HG02759 (cell line): ENCODE results near the gene RPLP1.

ENCODE experiments used
- ATAC-seq: cut with Tn5 transposase; IDR thresholded peaks from one replicate; pipeline ENCODE4 v1.9.1; 2021; ENCODE audit warnings: mild to moderate bottlenecking, moderate library complexity; ENCODE audit not compliant: unreplicated experiment

RPLP1 gene

DNA sequence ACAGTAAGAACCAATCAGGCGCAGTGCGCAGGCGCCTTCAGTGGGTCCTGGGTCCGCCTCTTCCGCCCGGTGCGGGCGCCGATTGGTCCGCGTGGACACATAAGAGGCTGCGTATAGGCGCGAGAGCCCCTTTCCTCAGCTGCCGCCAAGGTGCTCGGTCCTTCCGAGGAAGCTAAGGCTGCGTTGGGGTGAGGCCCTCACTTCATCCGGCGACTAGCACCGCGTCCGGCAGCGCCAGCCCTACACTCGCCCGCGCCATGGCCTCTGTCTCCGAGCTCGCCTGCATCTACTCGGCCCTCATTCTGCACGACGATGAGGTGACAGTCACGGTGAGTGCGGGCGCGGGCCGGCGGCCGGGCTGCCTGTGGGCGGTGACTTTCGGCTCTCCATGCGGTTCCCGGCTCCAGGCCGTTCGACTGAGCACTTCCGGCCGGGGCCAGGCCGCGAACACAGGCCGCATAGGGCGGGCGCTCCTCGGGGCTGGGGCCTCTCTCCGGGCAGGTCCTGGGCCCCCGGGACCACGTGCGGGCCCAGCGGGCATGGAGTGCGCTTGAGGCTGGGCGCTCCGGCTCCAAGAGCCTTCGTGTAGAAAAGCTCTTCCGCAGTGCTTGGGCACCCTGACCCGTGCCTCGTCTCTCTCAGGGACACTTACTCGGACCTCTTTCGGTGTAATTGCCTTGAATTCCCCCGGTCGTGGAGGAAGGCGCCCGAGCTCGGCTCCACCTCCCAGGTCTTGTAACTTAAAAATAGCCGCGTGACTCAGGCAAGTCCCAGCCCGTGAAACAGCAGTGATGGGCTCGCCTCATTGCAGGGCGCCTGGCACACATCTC is at the start of gene RPLP1:
Gene RPLP1, plus strand, starts transcription at position 127 of the 830 bp plus-strand sequence. Its CDS starts 131 bp downstream, at position 258.
- peak; percentile 79 for ATAC-seq

DNA sequence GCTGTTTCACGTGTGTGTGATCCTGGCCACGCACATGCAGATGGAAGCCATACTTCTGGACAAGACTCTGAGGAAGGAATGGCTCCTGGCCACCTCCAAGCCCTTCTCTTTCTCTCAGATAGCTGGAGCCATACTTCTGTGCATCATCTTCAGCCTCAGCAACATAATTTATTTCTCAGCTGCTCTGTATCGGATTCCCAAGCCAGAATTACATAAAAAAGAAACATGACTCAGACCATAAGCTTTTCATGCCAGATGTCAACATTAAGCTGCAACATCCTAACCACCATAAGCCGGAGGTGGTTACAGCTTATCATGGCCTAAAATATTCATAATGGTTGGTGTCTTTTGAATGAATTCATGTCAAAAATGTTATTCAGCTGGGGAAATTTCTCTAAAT is 49.0 kb upstream of the RPLP1 start:
- no peak for ATAC-seq

DNA sequence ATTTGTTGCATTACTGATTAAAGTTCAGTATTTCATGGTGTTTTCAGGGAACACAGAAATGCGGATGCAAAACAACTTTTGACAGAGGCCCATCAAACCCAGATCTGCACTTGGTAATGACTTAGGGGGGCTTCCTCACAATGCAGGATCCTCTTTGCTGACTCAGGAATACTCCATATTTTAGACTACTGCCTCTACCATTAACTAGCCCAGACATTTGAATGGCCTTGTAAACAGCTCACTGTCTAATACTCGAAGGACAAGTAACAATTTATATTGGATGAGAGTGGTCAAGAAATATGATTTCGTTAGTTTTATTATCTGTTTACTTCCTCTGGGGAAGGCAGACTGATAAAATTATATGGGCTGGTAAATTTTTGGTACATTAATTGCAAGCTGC is 47.5 kb upstream of the RPLP1 start:
- ATAC-seq = no peak

DNA sequence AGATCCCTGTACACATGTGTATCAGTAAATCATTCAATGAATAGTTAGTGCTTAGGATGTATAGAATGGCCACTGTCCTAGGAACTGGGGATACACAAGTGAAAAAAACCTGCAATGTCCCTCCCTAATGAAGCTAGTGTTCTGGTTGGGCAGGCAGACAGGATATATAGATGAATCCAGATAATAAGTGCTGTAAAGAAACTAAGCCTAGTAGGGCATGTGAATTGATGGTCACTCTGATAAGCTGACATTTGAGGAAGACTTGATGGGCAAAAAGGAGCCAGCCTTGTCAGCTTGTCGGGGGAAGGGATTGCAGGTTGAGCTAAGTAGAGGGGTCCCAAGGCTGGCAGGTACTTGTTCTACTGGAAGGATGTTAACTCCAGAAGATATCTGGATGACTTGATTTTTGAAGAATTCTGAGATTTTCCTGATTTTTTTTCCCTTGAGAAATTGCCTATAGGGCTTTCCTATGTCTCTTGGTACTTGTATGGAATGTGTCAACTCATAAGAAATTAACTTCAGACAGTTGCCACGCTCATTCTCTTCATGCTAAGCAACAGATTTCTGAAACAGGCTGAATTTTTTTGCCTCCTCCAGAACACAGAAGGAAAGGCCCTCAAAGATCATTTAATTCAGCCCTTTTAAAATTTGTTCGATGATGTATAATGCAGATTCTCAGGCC is 44.8 kb upstream of the RPLP1 start:
- no peak for ATAC-seq

DNA sequence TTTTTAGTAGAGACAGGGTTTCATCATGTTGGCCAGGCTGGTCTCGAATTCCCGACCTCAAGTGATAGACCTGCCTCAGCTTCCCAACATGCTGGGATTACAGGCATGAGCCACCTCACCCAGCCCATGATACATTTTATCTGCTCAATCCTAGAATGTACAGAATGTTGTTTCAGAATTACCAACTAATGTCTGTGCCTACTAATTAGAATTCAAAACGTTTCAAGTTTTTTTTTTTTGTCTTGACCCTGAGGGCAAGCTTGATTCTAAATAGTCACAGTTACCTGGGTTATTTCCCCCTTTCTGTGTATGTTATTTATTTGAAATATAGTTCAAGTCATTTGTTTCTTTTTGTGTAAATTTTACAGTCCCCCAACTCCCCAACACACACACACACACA is 43.8 kb upstream of the RPLP1 start:
- ATAC-seq = no peak

DNA sequence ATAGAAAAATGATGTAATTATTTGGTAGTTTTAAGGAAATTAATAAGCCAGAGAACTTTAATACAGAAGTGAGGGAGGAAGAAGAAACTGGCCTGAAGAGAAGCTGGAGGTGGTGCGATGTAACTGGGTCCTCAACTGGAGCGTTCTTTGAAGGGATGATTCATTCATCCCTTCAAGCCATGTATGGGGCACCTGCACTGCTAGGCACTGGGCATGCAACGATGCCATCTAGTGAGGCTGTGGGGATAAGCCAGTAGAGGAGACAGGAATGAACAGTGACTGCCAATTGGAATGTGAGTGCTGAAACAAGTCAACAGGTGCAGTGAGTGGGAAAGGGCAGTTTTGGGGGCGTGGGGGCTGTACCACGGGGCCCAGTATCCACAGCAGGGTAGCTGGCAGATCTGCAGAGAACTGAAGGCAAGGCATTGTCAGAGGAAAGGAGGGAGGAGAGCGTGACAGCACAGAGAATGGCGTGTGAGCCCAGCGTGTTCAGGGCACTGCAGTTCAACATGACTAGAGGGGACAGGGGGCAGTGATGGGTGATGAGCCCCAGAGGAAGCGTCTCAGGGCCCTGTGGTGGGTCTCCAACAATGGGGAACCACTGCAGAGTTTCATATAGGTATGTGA is 42.3 kb upstream of the RPLP1 start:
- no peak for ATAC-seq

DNA sequence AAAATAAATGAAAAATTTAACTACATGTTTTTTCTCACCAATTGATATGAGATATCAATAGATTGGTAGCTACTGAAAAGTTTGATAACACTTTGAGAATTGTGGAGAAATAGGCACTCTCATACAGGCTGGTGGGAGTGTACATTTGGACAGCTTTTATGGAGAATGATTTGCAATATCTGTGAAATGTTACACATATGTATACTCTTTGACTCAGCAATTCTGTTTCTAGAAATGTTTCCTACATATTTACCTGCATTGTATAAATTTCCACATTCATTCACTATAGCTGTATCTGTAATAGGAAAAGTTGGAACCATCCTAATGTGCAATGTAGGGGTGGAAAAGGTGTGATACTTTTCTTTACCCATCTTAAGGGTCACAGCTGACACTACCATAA is 40.3 kb upstream of the RPLP1 start:
- ATAC-seq = no peak

DNA sequence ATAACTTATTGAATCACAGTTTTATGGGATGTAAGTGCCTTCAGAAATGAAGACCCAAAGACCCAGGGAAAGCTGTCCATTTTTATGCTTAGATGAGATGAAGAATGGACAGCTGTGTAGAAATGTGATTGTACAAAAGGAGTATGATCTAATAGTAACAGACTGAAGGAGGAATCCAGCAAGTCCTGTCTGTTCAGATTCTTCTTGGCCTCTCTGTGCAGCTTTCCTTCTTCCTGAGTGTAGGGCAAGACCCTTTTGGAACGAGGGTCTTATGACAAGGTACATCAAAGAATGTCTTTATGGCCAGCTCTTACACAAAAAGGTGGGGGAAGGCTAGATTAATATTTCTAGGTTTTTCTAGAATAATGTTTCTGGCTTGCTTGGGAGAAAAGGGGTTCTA is 39.9 kb upstream of the RPLP1 start:
- ATAC-seq = no peak

DNA sequence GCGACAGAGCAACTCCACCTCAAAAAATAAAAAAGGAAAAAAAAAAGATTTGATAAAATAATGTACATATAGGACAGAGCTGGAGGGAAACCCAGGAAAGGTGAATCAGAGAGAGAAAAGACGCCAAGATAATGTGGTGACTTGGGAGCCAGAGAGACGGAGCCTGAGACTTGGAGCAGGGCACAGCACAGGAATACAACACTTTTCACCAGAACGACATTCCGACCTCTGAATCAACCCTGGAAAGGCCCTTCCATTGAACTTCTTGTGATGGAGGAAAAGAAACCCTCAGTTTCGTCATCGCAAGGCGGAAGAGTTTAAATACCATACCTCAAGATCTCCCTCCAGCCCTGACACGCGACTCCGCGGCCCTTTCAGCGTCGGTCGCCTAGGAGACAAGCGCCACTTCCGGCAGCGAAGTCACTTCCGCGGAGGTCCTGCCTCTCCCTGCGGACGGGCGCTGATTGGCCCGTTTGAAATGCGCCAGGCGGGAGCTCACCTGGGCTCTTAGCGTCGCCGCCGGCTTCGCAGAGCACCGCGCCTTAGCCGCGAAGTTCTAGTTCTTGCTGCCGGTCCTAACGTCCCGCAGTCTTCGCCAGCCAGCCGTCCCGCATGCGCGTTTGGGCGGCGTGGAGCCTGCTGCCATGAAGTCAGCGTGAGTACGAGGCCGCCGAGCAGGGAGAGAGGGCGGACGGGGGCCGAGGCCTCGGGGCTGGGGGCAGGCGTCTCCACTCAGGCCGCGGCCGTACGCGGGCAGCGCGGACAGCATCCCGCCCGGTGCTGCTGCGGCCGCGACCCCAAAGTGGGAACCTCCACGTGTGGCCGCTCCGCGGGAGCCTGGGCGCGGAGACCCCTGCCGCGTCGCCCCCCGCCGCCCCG is 38.6 kb upstream of the RPLP1 start, which contains the start of gene KIF23:
Gene KIF23, plus strand, starts transcription at position 528 of the 879 bp plus-strand sequence. Its CDS starts 117 bp downstream, at position 645.
- peak; percentile 97 for ATAC-seq

DNA sequence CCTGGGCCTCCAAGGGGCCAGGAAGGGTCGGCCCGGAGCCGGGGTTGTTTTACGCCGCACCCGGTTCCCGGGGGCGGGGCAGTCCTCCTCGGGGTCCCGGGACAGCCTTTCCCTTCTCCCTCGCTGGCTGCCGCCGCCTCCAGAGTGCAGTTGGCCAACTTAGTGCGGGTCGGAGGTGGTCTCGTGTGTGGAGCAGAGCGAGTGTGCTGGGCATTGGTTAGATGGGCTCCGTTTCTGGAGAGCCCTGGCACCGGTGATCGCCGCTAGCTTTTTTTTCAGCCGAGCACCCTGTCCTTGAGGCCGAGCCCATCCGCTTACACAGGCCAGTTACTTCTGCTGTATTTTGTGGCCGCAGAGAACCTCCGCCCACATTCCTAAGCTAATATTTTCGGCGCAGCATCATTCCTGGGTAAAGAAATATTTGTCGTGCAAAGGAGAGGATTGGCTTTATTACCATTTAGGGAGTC is 37.9 kb upstream of the RPLP1 start:
- peak; percentile 35 for ATAC-seq

DNA sequence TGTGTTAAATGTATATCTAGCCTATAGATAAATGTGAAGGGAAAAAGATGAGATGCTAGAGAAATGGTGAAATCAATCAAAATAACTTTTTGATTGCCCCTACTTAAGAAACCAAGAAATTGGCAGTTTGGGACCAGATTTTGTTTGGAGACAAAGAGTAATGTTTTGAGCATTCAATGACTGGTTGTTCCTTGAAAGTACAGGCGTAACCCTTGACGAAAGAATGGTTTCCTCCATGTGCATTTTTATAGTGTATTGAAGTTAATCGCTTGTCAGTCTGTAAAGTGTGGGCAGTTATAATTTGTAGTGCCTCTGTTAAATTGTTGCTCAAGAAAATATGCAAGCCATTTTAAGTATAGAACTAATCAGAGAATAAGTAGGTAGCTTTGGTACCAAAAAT is 37.2 kb upstream of the RPLP1 start:
- ATAC-seq = no peak

DNA sequence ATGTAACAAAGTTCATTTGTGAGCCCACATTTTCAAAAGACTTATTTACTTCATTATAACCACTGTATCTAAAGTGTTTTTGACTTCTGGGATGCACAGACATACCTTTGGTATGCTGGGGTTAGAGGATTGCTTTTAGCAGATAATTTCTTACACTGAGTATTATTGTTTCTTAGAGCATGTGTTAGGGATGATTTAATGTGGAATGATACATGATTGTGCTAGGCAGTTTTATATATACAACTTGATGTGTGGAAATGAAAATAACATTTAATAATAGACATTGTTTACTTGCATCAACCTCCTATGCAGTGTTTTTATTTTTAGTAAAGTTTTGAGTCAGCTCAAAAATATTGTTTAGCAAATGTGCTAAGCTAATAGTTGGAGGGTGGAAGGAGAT is 35.0 kb upstream of the RPLP1 start:
- no peak for ATAC-seq

DNA sequence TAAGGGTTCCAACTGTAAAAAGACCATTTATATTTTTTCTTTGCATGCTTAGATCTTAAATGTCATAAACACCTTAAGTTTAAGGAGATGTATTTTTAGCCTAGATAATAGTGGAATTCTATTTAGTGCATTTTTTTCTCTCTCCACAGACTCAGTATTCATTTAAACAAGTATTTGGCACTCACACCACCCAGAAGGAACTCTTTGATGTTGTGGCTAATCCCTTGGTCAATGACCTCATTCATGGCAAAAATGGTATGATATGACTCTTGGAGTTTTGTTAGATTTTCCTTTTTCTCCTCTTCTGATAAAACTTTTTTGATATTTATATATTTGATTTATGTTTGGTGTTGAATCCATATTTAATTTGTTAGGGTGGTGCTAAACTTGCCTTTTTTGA is 31.1 kb upstream of the RPLP1 start:
- no peak for ATAC-seq

DNA sequence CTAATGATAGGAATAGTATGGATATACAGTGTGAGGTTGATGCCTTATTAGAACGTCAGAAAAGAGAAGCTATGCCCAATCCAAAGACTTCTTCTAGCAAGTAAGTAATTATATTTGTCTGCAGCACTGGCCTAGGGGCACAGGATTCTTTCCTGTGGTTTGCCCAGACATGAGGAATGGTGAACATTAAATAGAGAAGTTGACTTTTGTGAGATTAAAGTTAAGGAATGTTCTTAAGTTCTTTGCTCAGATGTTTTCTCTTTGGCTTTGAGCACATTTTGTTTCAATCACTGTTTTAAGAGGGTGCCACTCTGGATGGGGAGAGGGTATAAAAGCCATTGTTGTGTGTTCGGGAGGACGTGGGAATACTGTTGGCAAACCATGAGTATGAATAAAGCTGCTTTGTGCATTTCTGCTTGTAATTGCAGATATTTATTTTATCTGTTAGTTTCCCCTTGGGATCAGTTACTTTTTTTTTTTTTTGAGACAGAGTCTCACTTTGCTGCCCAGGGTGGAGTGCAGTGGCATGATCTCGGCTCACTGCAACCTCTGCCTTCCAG is 30.2 kb upstream of the RPLP1 start:
- no peak for ATAC-seq

DNA sequence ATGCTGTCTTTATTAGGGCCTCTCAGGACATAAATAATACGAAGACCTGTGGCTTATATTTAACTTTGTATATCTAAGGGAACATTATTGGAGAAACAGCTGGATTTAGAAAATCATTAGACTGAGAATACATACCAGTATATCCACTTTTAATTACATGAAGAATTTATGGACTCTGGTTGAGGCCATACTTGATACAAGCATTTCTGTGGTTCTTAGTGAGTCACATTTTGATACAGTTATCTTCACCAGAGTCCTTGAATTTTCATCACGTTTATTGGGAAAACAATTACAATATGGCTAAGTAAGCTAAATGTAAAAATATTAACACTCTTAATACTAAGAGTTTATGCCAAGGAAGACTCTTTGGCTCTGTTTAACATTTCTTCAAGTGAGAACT is 28.6 kb upstream of the RPLP1 start:
- ATAC-seq = no peak

DNA sequence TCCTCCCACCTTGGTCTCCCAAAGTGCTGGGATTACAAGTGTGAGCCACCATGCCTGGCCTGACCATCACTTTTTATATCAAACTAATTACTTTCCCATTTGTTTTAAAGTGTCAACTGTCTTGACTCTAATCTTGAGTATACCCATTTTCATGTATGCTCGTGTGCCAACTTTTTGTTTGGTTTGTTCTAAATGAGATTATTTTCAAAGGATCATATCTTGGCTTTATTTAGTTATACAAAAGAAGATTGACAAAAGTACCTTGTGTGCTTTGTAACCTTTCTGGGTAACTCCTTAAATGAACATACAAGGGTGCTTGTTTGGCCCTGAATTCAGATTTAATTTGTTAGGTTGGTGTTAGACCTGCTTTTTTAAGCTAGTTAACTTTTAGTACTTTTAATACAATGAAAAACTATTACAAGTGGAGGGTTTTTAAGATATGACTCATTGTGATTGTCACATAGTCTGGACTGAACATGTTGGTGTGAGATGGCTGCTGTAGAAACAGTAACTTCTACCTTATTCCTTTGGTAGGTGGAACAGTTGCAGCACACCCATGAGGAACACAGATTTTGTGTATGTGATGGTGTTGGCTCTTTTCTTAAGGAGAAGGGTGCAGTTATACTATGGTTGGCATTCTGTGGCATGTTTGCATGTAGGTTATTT is 27.7 kb upstream of the RPLP1 start:
- no peak for ATAC-seq

DNA sequence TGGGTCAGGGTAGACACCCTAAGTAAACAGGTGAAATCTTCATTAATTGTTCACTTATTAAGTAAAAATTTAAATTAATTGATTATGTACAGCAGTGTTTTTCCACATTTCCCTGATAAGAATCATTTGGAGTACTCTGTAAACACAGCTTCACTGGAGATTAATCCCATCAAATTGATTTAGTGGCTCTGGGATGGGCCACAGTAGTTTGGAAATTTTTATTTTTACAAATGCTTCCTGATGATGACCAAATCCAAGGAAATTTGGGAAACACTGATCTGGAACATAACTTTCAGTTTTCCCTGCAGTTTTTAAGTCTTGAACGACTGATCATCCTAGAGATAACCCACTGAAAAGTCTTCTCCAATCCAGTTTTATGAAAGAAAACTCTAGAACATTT is 18.8 kb upstream of the RPLP1 start:
- no peak for ATAC-seq

DNA sequence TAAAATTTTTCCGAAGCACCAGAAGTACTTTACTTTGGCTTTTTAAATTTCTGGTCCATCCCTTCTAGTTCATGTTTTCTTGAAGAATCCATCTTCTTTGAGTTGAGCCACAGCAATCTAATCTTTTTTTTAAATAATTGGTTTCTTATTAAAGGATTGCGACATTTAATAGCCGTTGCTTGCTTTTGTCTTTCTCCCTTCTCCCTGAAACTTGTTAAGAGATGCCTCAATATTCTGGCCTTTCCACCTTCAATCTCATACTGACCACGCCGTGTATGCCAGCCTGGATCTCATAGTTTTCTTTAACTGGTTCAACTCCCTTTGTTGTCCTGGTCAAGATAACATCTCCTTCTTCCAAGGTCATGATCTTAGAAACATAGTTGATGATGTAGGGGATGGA is 18.4 kb upstream of the RPLP1 start:
- ATAC-seq = no peak

DNA sequence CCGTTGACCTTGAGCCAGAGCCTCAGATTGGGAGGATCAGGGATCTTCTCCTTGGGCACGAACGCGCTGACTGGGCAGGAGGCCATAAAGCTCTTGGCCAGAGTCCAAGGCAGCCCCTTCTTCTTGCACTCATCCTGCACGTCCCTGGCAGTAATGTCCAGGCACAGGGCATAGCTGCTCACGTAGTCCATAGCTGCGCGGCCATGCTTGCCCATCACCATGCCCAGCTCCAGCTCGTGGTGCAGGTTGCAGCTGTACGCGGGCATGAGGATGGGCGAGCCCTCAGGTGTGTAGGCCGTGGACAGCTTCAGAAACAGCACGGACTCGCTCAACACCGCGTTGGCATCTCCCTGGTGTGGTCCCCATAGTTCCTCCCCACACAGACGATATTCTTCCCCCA is 17.9 kb upstream of the RPLP1 start:
- ATAC-seq = no peak

DNA sequence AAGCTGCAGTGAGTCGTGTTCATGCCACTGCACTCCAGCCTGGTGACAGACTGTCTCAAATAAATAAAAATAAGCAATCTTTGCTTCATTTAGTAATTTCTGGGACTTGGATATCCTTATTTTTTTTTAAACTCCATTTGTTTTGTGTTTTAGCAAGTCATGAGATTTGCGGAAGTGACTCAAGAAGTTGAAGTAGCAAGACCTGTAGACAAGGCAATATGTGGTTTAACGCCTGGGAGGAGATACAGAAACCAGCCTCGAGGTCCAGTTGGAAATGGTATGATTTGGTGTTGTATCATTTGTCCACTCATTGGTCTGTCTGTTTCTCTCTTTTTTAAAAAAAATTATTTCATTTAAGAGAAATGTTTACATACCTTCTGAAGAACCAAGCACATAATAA is 16.6 kb upstream of the RPLP1 start:
- no peak for ATAC-seq
